Stimulated activated naive CD4-positive, alpha-beta T cell (primary cell): ENCODE data around the gene OTUB2.
A peak's percentile ranks its signal among the peaks of the same experiment; 100 is the strongest.

Source experiments
- DNase-seq, 6 experiments: peaks; one replicate each; lab custom pipeline; 2025; lab: John Stamatoyannopoulos, UW

Gene OTUB2

GRCh38 chr14:94026173-94026888 is at the start of gene OTUB2:
Gene OTUB2, plus strand, starts transcription at chr14:94026340. Its CDS starts 198 bp downstream, at chr14:94026538.
- peak; percentile 90 to 96 (median 94) for DNase-seq

GRCh38 chr14:93976477-93977057 is 49.6 kb upstream of the OTUB2 start, which contains the start of gene ASB2:
Gene ASB2, minus strand, starts transcription at chr14:93976570. Its CDS starts 12,031 bp downstream, at chr14:93964539.
- peak in 1 of 6 experiments; percentile 3 for DNase-seq

- DNase-seq: no peak
These were observed 49.0 kb upstream of the OTUB2 start for GRCh38 chr14:93977171-93977570.

GRCh38 chr14:93977790-93978581 is 48.2 kb upstream of the OTUB2 start:
- DNase-seq: peak; percentile 27 to 85 (median 68)

GRCh38 chr14:93978735-93979134 is 47.4 kb upstream of the OTUB2 start:
- DNase-seq: no peak

GRCh38 chr14:93980456-93981201 is 45.5 kb upstream of the OTUB2 start:
- DNase-seq: no peak

GRCh38 chr14:93981316-93982229 is 44.6 kb upstream of the OTUB2 start:
- no peak for DNase-seq

- no peak for DNase-seq
These were observed 43.7 kb upstream of the OTUB2 start for GRCh38 chr14:93982230-93983007.

GRCh38 chr14:93984070-93984469 is 42.1 kb upstream of the OTUB2 start:
- no peak for DNase-seq

GRCh38 chr14:93984987-93985410 is 41.1 kb upstream of the OTUB2 start:
- no peak for DNase-seq

- no peak for DNase-seq
These were observed 39.2 kb upstream of the OTUB2 start for GRCh38 chr14:93986955-93987354.

GRCh38 chr14:93987376-93987775 is 38.8 kb upstream of the OTUB2 start:
- DNase-seq: no peak

GRCh38 chr14:93987815-93988476 is 38.2 kb upstream of the OTUB2 start:
- no peak for DNase-seq

GRCh38 chr14:93989939-93990338 is 36.2 kb upstream of the OTUB2 start:
- DNase-seq: no peak

GRCh38 chr14:93991212-93991611 is 34.9 kb upstream of the OTUB2 start:
- DNase-seq: no peak

GRCh38 chr14:93991649-93992048 is 34.5 kb upstream of the OTUB2 start:
- DNase-seq: no peak

- no peak for DNase-seq
These were observed 32.8 kb upstream of the OTUB2 start for GRCh38 chr14:93993382-93993781.

- DNase-seq: no peak
These were observed 31.0 kb upstream of the OTUB2 start for GRCh38 chr14:93994919-93995682.
